NCI-H1092 (cell line): ENCODE measurements around the gene CEP164.

Experiments used
- DNase-seq: peaks from one replicate; lab custom pipeline; 2025; lab: John Stamatoyannopoulos, UW

The CEP164 gene

GRCh38 chr11:117327567-117328374, at the start of gene CEP164:
Gene CEP164, plus strand, starts transcription at chr11:117327854. Its CDS starts 10,733 bp downstream, at chr11:117338587.
- DNase-seq: peak; percentile 97

- no peak for DNase-seq
Measured at GRCh38 chr11:117278347-117278746, 49.3 kb upstream of the CEP164 start.

- DNase-seq: no peak
Measured at GRCh38 chr11:117279711-117280376, 47.8 kb upstream of the CEP164 start.

GRCh38 chr11:117281159-117281558, 46.5 kb upstream of the CEP164 start:
- no peak for DNase-seq

DNA sequence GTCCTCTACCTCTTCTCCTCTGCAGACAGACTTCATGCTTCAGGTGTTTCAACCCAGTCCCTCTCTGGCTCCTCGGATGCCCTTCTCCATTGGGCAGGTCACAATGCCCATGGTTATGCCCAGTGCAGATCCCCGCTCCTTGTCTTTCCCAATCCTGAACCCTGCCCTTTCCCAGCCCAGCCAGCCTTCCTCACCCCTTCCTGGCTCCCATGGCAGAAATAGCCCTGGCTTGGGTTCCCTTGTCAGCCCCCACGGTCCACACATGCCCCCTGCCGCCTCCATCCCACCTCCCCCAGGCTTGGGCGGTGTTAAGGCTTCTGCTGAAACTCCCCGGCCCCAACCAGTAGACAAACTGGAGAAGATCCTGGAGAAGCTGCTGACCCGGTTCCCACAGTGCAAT, 45.8 kb upstream of the CEP164 start:
- no peak for DNase-seq

- DNase-seq: no peak
Measured at GRCh38 chr11:117282956-117283355, 44.7 kb upstream of the CEP164 start.

DNA sequence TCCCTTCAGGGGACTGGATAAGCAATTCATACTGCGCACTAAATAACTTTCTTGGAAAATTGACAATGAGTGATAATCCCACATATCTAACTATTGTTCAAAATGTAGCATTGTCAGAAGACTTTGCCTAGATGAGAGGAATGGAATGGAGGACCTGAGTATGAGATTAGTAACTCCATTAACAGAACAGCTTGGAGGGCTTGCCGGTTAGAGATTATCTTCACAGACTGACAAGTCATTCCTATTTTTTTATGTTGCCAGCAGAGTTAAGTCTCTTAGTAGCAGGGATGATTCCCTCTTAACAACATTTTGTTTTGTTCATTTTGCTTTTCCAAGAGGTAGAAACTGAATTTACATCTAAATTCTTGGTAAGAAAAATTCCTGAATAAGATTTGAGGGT, 43.6 kb upstream of the CEP164 start:
- DNase-seq: no peak

DNA sequence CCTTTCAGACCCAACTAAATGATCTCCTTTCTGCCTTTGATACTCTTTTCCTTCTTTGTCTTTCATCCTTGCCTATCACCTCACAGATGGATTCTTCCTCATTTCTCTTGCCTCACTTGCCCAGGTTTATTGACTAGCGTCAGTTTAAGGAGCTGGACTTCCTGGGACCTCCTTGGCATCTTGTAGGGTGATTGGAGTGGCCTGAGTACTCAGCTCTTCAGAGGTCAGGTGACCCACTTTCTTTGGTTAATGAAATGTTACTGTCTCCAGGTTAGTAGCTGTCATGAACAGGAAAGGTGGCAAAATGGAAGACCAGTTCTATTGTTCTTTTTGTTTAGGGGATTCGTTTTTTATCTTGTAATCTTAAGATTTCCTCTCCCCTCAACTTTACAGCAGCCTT, 41.1 kb upstream of the CEP164 start:
- DNase-seq: no peak

- DNase-seq: no peak
Measured at GRCh38 chr11:117287668-117288067, 40.0 kb upstream of the CEP164 start.

DNA sequence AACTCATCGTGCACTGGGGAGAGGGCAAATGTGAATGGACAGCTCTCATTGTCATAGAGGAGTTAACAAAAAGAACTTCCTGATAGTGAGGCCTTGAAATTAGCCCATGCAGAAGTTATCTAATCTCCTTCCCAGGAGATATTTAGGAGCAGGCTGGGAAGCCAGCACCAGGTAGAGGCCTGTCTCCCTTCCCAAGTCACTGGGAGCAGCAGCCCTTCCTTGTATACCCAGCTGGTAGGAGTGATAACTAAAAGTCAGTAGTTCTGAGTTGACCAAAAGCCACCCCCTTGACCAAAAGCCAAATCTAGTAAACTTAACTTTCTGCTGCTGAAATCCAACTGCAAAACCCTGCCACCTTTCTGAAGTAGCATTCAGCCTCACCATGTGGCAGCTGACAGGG, 37.9 kb upstream of the CEP164 start:
- DNase-seq: no peak

GRCh38 chr11:117290809-117291396, 36.8 kb upstream of the CEP164 start, which contains the start of gene BACE1-AS:
Gene BACE1-AS, plus strand, starts transcription at chr11:117291346.
- no peak for DNase-seq

GRCh38 chr11:117292616-117293015, 35.0 kb upstream of the CEP164 start:
- no peak for DNase-seq

DNA sequence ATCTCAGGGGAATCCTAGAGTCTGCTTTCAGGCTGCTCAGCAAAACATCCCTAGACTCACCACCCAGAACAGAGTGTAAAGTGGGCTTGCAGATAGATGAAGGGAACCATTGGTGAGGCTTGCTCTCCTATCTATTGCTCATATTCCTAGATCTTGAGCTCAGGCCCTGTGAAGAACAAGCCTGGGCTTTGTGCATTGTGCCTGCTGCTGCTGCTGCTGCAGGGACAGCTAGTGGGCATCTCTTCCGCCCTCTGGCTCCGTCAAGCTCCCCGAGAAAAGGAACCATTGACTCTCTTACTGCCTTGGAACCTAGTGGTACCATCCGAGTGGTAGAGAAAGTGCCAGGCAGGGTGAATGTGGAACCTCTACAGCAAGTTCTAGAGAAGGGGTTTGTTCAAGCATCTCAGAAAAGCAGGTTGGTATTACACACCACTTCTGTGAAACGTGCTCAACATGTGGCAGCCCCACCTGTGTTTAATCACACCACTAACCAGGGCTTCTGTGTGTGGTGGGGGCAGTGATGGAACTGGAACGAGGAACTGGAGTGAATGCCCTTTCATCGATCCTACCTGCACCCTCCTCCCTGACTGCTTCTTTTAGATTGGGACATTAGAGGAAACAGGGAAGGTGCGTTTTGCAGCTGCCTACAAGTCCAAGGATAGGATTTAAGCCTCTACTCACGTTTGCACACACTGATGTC, 32.1 kb upstream of the CEP164 start:
- no peak for DNase-seq

DNA sequence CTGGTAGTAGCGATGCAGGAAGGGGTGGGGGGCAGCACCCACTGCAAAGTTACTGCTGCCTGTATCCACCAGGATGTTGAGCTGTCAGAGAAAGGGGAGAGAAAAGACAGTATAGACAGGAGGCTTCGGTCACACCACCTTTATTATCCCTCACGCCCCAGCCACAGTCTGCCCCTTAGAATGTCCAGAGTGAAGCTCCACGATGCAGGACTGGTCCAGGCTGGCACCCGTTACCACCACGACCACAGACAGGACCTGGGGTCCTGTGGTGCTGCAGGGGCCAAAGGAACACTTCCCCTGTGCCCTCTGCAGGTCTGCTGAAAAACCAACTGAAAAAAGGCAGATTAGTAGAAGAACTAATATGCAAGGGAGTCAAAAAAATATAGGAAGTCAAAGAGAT, 30.8 kb upstream of the CEP164 start:
- DNase-seq: no peak

DNA sequence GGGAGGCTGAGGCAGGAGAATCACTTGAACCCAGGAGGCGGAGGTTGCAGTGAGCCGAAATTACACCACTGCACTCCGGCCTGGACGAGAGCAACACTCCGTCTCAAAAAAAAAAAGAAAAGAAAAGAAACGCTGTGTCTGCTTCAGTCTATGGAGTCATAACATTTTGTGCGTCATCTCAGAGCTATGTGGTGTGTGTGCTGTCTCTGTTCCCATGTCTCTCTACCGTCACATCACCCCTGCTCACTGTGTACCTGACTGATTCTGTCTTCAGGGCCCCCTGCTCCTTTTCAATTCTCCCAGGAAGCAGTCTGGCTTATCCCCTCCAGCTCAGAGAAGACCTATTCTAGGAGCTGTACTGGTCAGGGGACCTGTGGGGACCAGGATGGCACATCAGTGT, 29.5 kb upstream of the CEP164 start:
- DNase-seq: no peak

GRCh38 chr11:117299351-117300282, 28.0 kb upstream of the CEP164 start:
- DNase-seq: peak; percentile 26

GRCh38 chr11:117300283-117300663, 27.4 kb upstream of the CEP164 start:
- peak; percentile 19 for DNase-seq

DNA sequence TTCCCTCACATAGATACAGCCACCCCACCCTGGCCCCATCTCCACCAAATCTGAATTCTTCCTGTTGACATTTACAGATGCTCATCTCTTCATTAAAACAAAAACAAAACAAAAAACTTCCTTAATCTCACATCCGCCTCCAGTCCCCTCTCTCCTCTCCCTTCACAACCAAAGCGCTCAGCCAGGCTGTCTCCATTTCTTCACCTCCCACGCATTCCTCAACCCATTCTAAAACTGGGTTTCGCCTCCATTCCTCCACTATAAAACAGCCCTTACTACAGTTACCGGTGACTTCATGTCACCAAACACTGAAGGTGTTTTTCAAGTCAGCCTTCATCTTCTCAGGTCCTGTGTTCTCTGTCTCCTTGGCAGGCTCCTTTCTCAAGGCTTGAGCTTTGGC, 26.9 kb upstream of the CEP164 start:
- DNase-seq: no peak

GRCh38 chr11:117302228-117302627, 25.4 kb upstream of the CEP164 start:
- no peak for DNase-seq

GRCh38 chr11:117303101-117303500, 24.6 kb upstream of the CEP164 start:
- peak; percentile 49 for DNase-seq

- no peak for DNase-seq
Measured at GRCh38 chr11:117303646-117304315, 23.9 kb upstream of the CEP164 start.
